HG03139 (cell line): ENCODE measurements around the gene HOXB3.

Experiments used
- ATAC-seq: cut with Tn5 transposase; IDR thresholded peaks from one replicate; pipeline ENCODE4 v1.9.1; 2021; ENCODE audit not compliant: unreplicated experiment

The HOXB3 gene

DNA sequence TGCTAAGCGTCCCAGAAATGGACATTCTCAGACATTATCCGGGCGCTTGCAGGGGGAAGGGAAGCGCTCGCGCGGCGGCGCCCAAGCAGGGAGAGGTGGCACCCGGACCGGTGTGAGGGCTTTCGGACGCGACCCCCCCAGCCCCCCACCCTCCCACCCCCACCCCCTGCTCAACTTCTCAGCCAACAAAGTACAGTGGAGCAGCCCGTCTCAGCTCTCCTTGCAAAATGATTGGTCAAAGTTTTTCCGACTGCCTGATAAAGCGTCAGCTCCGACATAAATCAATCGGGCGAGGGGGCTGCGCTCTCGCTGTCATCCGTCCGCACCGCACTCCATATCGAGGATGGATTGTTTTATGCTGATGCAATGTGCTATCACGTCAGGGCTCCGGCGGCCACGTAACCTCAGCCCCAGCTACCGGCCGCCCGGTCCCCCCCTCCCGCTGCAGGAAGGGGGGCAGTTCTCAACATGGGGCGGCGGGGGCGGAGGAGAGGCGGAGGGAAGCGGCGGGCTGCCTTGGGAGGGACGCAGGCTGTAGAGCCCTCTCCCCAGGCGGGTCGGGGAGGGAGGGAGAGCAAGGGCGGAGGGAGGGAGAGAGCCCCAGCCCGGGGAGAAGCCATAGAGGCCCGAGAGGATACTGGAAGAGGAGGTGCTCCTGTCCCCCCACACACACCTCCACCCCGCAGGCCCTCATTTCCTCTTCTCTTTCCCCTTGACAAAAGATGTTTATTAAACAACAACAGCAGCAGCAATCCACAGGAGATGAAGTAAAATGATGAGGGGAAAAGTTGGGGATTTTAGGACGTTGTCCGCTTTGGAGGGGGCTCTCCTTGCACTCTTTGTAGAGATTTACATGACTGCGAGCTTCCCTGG lies 36.4 kb upstream of the HOXB3 start, which contains the start of gene HOXB9:
Gene HOXB9, minus strand, starts transcription at position 114 of the 873 bp plus-strand sequence. Its CDS starts 89 bp downstream, at position 25.
- ATAC-seq, result no peak

DNA sequence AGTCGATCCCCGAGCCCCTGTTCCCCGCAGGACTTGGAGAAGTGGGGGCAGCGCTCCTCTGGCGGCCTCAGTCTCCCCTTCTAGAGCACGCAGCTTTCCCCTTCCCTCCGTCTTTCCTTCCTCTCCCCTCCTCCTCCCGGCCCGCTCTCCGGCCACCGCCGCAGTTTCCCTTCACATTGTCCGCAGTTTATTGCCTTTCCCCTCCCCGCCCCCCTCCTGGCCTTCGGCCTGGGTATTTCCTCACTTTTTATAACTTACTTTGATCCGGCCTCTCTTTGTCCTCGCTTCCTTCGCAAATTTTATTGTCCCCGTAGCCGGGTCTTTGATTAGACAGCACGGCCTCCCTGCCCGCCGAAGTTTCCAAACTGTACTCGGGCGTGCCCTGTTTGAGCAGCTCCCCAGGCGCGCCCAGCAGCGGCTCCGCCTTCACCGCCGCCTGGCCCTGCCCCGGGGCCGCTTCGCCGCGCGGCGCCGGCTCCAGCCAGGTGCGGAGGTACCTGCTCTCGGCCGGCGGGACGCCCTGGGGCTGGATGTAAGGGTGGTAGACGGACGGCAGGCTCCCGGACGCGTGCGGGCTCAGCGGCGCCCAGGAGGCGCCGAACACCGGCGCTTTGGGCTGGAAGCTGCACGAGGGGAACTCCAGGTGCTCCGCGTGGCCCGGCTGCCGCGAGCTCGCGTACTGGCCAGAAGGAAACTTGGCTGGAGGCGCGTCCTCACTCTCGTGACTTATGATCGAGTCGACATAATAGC lies 35.6 kb upstream of the HOXB3 start:
- no peak for ATAC-seq

DNA sequence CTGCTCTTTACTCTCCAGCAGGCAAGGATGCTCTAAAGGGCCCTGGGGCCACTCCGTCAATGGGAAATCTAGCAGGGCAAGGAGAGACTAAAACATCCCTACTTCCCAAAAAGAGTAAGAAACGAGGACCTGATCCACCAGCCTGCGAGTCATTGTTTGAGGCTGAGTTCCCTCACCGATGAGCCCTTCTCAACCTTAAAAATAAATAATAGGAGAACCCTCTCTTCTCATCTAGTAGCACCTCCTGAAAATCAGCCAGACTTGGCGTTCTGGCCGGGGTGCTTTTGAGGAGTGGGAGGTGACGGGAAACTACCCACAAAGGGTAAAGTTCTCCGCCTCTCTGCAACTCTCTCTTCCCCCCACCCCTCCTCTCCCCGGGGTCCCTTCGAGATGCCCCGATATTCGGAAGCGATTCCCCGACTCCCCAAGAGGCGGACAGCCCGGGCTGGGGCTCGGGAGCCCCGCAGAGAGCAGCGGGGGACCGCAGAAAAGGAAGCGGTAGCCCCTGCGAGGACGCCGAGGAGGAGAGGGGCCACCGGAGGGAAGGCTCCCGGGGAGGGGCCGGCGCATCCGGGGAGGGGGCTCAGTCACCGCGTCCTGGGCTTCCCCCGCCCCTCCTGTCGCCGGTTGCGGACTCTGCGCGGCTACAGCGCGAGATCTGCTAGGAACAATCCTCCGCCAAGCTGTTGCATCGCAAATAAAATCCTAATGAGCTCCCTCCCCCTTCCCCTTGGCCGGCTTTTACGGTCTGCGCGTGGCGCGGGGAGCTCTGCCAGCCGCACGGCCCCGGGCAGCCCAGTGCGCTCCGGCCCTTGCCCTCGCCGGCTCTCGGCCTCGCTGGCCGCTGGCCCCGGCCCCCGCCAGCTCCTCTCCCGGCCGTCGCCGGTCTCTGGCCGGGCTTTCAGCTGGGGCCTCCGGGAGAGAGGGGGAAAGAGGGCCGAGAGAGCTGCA lies 34.8 kb upstream of the HOXB3 start:
- no peak for ATAC-seq

DNA sequence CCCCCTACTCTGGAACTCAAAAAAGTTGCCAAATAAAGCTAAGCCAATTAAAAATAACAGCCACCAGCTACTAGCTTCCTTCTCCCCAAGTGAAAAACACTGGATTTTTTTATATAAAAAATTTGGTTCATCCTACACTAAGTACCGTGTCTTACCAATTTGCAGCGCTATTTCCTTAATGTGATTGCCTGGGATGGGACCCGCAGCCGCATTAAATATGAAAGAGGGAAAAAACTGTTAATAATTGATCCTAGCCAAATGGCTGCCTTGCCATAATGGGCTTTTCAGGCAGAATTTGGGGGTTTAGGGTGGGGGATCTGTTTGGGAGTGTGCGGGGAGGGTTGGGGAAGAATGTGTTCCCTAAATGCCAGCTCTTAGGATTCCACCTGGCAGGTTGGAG lies 34.1 kb upstream of the HOXB3 start:
- ATAC-seq, result no peak

DNA sequence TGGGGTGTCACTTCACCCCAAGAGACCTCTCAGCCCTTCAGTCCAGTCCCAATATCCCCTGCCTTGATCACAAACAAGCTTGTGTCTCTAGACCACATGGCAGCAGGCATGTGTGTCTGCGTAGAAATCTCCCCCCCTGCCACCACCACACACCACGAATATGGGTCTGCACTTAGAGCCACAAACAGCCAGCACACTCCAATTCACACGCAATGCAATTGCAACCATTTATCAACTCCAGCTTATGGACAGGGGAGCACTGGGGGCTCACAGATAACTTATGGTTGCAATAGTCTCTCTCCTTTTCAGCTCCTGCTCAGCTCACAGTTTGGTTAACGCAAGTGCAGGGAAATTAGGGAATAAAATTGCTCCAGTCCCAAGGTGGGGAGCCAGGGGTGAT lies 33.5 kb upstream of the HOXB3 start:
- ATAC-seq, result no peak

DNA sequence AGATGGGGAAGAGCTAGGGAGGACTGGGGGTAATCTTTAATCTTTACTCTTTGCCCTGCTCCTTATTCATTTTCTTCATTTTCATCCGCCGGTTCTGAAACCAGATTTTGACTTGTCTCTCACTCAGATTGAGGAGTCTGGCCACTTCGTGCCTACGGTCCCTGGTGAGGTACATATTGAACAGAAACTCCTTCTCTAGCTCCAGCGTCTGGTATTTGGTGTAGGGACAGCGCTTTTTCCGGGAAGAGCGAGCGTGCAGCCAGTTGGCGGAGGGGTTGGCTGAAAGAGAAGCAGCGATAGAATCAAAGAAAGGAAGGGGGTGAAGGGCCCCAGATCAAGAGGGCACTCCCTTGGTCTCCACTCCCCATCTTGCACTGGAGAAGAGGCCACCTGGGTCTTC lies 32.8 kb upstream of the HOXB3 start:
- no peak for ATAC-seq

DNA sequence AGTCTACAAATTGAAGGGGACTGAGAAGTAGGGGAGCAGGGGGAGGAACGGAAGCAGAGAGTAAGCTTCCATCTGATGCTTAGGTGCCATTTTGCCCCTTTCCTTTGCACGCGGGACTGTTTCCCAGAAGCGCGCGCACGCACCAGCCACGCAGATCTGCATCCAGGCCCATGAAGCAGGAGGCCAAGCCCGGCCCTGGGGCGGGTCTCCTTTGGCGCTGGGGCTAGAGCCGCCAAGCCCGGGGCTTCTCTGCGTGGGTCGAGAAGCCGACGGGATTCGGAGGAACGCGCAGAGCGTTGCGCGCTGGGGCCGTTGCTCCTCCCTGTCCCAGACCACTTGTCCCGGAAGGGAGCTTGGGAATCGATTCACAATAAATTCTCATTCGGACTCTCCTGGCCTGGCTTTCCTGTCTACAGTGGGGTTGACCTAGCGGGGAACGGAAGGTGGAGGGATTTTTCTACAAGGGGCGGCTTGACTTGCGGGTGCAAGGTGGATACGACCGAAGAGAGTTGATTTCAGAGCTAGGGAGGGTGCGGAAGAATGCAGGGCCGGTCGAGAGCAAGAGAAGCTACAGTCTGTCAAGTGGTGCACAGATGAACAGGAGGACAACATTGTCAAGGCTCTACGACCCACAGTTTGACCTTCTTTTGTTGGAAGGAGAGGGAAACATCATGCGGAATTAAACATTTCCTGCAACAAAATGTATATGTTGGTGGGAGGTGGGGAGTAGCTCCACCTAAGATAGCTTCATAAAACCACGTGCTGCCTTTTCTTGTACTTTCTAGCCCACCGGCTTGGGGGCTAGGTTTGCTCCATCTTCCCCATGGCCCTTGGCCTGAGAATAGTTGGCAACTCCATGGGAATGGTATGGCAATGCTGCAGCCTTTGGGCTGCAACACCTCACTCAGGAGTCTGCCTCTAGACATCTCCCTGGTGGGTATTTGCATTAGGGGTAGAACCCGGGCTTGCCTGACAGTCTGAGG lies 31.7 kb upstream of the HOXB3 start:
- ATAC-seq, result no peak

DNA sequence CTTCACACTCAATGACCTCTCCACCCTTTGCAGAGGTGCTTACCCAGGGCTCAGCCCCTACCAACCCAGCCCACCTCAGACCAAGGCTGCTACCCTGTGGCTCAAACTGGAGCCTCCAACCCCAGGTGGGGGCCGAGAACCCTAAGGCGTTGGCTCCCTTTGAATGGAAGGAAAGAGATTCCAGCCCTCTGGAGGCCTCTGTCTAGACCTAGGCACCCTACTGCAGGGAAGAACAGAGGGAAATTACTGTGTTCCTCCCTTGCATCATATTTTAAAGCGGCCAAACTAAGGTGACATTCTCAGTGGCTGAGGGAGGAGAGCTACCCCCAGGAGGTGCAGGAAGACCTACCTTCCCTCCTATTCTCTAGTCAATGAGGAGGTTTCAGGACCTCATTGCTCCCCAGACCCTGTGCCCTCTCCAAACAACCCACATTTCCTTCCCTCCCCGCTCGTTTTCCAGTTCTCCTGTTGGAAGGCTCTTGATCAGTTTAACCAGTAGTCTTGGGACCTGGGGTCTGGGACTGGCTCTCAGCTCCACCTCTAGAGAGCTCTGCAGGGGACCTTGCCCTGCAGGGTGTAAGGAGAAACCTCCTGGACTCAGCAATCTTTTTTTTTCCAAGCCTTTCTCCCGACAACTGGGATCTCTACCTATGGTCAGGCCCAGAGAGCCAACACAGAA lies 30.6 kb upstream of the HOXB3 start:
- no peak for ATAC-seq

DNA sequence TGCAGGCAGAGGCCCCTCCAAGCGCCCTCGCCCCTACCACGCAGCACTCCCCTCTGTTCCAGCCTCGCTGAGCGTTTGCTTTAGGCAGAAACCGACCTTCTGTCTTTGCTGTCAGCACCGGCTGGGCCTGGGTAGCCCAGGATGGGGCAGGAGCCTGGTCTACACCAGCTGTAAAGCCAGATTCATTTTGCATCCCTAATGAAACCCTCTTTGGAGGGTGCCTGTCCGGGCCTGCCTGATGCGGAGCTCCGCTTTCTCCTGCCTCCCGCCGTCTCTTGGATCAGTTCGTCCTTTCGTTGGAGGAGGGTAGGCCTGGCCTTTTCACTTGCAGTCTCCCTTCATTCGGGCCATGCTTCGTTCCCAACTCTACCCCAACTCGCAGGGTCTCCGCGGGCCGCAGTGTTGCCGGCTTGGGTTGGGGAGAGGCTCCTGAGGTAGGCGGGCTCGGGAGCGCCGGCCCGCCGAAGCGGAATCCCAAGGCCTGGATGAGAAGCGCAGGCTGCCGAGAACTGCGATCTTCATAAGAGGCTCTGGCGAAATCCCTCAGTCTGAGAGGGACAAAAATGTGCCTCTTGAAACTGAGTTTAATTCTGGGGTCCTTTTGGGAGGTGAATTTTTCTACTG lies 29.9 kb upstream of the HOXB3 start:
- ATAC-seq, result no peak

DNA sequence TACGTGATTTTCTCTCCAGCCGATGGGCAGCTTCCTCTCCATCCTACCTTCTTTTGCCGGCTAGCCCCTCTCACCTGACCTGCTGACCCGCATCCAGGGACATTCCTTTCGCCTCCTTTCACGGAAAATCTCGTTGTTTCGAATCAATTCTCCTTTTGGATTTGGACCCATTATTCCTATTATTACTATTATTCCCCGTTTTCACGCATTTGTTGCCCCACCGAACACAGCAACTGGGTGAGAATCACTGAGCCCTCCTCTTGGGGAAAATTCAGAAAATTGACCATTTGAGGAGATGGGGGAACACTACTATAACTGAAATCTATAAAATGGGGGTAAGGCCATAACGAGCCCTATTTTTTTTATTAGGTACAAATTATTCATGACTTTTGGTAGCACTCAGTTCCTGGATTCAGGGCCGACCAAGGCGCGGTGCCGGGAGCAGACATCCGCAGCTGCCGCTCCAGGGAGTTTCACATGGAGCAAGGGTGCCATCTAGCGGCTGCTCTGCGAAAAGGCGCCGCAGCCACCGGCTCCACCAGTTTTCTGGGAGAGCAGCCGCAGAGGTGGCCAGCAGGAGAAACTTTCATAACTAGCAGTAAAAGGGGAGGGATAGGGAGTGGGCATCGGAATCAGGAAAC lies 28.3 kb upstream of the HOXB3 start:
- no peak for ATAC-seq

DNA sequence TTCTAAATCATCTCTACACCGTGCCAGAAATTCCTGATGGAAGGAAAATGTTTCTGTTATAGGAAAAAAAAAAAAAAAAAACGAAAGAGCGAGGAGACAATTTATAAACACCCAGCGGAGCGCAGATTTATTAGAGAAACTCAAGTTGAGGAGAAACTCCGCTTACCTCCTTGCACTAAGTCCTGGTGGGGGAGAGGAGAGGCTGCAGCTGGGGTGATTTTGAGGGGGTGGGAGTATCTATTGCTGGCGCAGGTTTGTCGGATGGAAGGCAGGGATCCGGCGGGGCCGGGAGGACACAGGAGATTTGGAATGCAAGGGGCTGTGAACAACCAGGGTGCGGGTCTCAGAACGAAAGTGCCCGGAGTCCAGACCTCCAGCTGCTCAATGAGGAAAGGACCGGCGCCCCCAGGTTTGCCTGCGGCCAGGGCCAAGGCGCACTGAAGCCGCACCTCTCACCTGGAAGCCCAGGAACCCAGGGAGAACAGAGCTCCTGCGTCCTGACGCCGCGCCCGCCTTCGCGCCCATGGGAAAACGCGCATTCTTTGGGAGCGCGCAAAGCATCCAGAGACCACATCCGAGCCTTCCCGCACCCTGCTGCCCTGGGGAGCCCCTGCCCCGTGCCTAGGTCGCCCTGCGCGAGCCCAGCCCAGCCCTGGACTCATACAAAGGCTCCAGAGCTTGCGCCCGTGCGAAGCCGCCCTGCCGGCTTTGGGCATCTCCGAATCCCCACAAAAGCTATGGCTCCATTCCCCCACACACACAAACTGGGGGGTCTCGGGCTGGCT lies 27.6 kb upstream of the HOXB3 start:
- ATAC-seq, result no peak

DNA sequence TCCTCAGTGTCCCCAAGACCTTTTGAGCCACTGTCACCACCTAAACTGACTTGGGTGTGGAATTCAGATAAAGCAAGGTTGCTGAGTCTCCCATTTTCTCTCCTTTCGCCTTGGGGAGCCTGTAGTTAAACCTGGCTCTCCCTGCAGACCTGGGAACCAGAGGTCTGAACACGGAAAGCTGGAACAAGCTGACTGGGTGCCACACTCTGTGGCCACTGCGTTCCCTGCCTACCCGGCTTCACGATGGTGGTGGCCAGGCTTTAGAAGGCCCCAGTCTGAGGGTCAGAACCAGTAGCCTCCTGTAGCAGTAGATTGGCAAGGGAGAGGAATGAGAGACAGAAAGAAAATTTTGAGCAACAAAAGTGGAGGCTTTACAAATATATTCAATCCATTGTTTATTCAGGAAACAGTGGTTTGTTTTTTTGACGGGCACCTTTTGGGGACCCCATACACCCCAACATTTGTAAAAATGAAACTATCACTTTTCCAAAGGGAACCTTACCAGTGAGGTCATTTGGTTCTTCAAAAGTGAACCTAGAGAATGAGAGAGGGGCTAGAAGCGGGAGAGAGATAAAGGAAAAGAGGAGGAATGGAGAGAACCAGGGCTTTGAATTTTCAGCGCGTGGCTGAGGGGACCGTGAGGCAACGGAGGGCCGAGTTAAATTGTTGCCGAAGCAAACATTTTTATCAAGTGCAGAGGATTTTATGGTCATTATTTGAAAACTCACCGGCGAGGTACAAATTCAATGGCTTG lies 26.9 kb upstream of the HOXB3 start:
- ATAC-seq, result no peak

DNA sequence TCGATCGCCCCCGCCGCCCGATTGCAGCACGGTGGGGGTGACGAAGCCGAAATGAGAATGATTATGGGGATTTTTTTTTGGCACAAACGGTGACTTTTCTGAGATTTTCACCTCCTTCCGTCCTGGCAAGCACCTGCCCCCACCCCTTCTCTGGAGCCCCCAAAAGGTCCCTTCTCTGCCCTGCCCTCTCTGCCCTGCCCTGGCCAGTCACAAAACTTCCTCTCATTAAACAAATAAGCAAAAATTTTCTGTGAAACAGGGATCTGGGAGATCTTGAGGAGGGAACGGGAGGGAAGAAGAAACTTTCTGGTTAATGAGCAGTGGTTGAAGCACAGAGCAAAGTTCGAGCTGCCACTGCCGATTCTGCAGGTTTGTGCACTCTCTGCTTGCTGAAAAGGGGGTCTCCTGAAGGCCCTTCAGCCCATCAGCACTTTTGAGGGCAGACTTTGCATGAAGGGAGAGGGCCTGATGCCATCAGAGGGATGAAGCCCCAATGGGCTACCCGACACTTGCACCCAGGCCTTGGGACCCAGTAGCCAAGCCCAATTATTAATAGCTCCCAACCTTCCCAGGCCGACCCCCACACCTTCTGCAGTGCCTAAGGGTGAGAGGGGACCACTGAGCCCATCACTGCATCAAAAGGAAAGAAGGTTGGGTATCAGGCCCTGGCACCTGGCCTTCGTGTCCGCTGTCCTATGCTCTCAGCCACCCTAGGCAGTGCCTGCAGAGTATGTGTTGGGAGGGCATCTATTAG lies 26.1 kb upstream of the HOXB3 start:
- ATAC-seq, result no peak

DNA sequence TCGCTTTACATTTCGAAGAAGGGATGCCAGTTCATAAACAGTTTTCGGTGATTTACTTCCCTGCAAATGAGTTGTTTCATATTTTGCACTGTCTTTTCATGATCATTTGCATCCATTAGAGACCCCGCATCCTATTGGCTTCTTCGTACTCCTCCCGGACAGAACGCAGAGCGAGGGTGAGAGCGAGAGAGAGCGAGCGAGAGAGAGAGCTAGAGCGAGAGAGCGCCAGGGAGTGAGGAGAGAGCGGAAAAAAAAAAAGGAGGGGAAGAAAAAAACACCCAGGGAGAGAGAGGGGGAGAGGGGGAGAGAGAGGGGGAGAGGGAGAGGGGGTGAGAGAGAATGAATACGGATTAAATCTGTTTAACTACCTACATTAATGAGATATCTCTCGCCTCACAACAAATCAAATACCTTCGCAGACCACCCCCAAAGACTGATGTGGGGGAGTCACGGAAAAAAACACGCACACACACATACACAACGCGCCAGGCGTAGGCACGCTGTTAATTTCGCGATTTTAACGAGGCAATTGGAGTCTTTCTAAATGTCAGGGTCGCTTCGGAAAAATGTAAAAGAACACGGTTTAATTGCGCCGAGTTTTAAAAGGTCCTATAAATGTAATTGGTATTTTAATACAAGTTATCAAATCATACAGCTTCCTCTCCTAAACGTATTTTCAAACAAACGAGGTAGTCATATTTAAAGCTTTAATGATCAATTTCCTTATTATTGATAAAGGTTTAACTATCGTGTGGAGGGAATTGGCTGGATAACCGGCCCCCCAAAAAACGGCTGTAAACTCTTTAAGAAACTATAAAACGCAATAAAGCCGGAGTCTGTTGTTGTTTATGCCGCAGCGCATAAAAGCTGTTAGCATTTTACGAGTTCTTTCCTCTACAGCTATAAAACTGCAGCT lies 25.3 kb upstream of the HOXB3 start, which contains the start of gene HOXB8:
Gene HOXB8, minus strand, starts transcription at position 246 of the 916 bp plus-strand sequence. CDS start 588 bp downstream, outside the sequence.
- ATAC-seq, result no peak
